ENCODE data around the gene KRTAP10-7.
"Not testable (repeated sequence)": the region's sequence is repeated elsewhere in the genome, so short reads cannot be mapped to it uniquely, and the experiment has no call there.

The KRTAP10-7 gene

DNA sequence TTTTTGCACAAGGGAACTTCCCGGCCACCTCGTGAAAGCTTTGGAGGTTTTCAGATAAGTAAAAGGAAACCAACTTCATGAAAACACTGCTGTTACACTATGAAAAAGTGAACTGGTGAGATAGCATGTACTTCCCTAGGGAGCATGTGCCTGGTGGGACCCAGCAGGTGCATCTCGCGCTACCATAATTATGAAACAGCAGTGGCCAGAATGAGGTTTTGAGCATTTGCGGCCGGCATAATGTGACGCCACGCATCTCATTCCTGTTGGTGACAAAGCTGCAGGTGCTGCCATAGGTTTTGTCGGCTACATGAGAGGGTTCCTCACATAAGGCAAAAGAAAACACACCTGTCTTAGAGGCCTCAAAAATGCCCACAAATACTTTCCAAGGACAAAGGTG, 43.5 kb upstream of the KRTAP10-7 start:
- no peak for DNase-seq (ENCODE audit: low read depth)
- in situ Hi-C loops (cut with HindIII; ENCODE audit: low sequenced_read_pairs): no loop called here

GRCh38 chr21:44557491-44558328, 42.7 kb upstream of the KRTAP10-7 start:
- TF ChIP-seq, protein P1, sequence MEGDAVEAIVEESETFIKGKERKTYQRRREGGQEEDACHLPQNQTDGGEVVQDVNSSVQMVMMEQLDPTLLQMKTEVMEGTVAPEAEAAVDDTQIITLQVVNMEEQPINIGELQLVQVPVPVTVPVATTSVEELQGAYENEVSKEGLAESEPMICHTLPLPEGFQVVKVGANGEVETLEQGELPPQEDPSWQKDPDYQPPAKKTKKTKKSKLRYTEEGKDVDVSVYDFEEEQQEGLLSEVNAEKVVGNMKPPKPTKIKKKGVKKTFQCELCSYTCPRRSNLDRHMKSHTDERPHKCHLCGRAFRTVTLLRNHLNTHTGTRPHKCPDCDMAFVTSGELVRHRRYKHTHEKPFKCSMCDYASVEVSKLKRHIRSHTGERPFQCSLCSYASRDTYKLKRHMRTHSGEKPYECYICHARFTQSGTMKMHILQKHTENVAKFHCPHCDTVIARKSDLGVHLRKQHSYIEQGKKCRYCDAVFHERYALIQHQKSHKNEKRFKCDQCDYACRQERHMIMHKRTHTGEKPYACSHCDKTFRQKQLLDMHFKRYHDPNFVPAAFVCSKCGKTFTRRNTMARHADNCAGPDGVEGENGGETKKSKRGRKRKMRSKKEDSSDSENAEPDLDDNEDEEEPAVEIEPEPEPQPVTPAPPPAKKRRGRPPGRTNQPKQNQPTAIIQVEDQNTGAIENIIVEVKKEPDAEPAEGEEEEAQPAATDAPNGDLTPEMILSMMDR (IDR thresholded peaks at IDR 0.05; ENCODE audit: low read depth, low read length, missing control alignments): no peak
- no peak for DNase-seq (ENCODE audit: low read depth)
- H3K4me3 ChIP-seq (ENCODE audit: low read depth, low read length): no peak overlapping the region
- in situ Hi-C loops (cut with HindIII; ENCODE audit: low sequenced_read_pairs): no loop called here

More for the DNA sequence above, 43.5 kb upstream of the KRTAP10-7 start:
- H3K4me3 ChIP-seq (ENCODE audit: low read depth, low read length): no peak overlapping the region
- TF ChIP-seq, protein P1 (IDR thresholded peaks at IDR 0.05; ENCODE audit: low read depth, low read length, missing control alignments): no peak

DNA sequence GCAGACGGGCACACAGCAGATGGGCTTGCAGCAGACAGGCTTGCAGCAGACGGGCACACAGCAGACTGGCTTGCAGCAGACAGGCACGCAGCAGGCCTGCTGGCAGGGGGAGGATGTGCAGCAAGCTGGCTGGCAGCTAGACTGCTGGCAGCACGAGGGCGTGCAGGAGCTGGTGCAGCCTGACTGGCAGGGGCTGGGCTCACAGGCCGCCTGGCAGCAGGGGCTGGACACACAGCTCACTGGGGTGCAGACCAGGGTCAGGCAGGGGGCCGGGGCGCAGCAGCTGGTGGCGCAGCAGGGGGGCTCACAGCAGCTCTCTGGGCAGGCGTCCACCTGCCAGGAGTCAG, 42.1 kb upstream of the KRTAP10-7 start:
- in situ Hi-C loops (cut with HindIII; ENCODE audit: low sequenced_read_pairs); H3K4me3 ChIP-seq (ENCODE audit: low read depth, low read length); DNase-seq (ENCODE audit: low read depth): not testable (repeated sequence)

DNA sequence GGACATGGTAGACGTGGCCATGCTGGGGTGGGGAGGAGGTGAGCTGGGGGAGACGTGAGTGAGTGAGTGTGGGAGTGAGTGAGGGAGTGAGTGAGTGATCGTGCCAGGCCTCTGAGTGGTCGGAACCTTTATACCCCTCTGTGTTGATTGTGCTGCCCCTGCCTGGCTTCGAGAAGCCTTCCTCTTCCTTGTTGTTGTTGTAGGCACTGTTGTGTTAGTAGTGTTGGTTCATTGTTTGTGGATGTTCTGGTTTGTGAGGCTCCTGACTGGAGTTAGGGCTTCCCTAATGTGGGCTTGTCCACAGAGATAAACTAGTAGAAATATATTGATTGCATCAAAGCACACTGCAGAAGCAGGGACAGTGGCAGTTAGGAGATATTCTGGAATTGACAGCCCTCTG, 41.7 kb upstream of the KRTAP10-7 start, which contains the start of gene KRTAP10-3:
TSS of gene KRTAP10-3 (minus strand) at position 101 of the 400 bp plus-strand sequence. CDS start at position 21, 80 bp downstream.
- in situ Hi-C loops (cut with HindIII; ENCODE audit: low sequenced_read_pairs): no loop called here

GRCh38 chr21:44564099-44564498, 36.3 kb upstream of the KRTAP10-7 start:
- in situ Hi-C loops (cut with HindIII; ENCODE audit: low sequenced_read_pairs): no loop called here
- TF ChIP-seq, protein P1 (IDR thresholded peaks at IDR 0.05; ENCODE audit: low read depth, low read length, missing control alignments): no peak
- H3K4me3 ChIP-seq (ENCODE audit: low read depth, low read length): no peak overlapping the region
- DNase-seq (ENCODE audit: low read depth): no peak

More for the DNA sequence above, 41.7 kb upstream of the KRTAP10-7 start, which contains the start of gene KRTAP10-3:
- TF ChIP-seq, protein P1 (IDR thresholded peaks at IDR 0.05; ENCODE audit: low read depth, low read length, missing control alignments): no peak
- no peak for DNase-seq (ENCODE audit: low read depth)
- H3K4me3 ChIP-seq (ENCODE audit: low read depth, low read length): no peak within 1 kb of the TSS

DNA sequence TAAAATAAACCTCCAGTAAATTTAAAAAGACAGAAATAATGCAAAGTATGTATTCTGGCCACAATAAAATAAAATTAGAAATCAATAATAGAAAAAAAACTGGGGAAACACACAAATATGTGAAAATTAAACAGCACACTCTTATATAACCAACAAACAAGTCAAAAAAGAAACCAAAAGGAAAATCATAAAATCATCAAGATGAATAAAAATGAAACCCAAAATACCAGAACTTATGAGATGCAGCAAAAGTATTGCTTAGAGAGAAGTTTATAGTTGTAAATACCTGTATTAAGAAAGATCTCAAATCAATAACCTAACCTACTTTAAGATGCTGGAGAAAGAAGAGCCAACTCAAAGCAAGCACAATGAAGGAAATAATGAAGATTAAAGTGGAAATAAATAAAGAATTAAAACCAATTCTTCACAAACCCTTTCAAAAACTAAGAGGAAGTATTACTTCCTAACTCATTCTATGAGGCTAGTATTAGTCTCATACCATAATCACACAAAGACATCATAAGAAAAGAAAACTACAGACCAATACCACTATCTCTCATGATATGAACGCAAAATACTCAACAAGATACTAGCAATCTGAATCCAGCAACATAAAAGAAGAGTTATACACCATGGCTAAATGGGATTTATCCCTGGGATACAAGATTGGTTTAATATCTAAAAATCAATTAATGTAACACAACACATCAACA, 35.4 kb upstream of the KRTAP10-7 start:
- in situ Hi-C loops (cut with HindIII; ENCODE audit: low sequenced_read_pairs): no loop called here
- no peak for DNase-seq (ENCODE audit: low read depth)
- TF ChIP-seq, protein P1 (IDR thresholded peaks at IDR 0.05; ENCODE audit: low read depth, low read length, missing control alignments): no peak
- no peak overlapping the region for H3K4me3 ChIP-seq (ENCODE audit: low read depth, low read length)

- no peak for DNase-seq (ENCODE audit: low read depth)
- TF ChIP-seq, protein P1 (IDR thresholded peaks at IDR 0.05; ENCODE audit: low read depth, low read length, missing control alignments): no peak
- no peak overlapping the region for H3K4me3 ChIP-seq (ENCODE audit: low read depth, low read length)
- in situ Hi-C loops (cut with HindIII; ENCODE audit: low sequenced_read_pairs): no loop called here
These were observed 34.0 kb upstream of the KRTAP10-7 start for GRCh38 chr21:44566403-44566802.

All from astrocyte of the cerebellum (primary cell).